C4-2B (cell line): ENCODE results near the gene CBX6.

Experiments used
- CTCF ChIP-seq: fragments of 450-650 bp; conservative IDR thresholded peaks from 2 replicates; pipeline ENCODE4 v1.5.1; 2017; ENCODE audit warnings: mild to moderate bottlenecking
- ZFX ChIP-seq: fragments of 450-650 bp; IDR thresholded peaks from 2 replicates; pipeline ENCODE4 v1.6.1; 2017

DNA sequence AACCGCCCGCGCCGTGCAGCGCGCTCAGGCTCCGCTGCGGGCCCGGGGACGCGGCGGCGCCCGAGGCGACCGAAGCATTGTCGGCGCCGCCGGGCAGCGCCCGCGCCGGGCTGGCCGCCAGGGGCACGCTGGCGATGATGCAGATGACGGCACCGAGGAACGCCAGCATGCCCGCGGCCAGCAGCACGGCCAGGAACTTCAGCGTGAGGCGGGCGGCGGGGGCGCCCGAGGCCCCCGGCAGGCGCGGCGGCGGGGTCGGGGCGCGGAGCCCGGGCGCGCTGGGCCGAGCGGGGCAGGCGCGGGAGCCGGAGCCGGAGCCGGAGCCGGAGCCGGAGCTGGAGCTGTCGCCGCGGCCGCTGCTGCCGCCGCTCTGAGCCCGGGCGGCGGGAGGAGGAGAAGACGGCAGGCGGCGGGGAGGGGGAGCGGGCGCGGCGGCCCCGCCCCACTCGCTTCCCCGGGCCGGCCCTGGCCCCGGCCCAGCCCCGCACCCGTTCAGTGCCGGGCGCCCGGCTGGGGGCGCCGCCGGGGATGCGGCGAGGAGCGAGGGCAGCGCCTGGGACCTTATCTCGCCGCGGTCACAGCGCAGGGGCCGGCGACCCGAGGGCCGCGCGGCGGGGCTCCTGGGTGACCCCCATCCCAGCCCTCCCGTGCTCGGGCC is 28.2 kb downstream of the CBX6 start, which contains the start of gene NPTXR:
- TF ChIP-seq CTCF (no peak; the same call in 1 of the 2 replicates), ZFX (no peak)
